NB4 (cell line): ENCODE data around the gene DZIP1.

ENCODE experiments used
- DNase-seq: peaks from one replicate; pipeline ENCODE4 v3.0.0; 2010; ENCODE audit warnings: low read depth
- H3K4me3 ChIP-seq: one replicate; pipeline ENCODE4 v1.5.1; 2011; ENCODE audit warnings: mild to moderate bottlenecking, low read depth, low read length, moderate library complexity
- MYC ChIP-seq: IDR thresholded peaks from 2 replicates; pipeline ENCODE4 v1.6.1; 2011; ENCODE audit warnings: low read depth, low read length
- POLR2A ChIP-seq: IDR thresholded peaks from 2 replicates; pipeline ENCODE4 v1.6.1; 2011; ENCODE audit warnings: mild to moderate bottlenecking; ENCODE audit not compliant: insufficient read length; ENCODE audit errors: extremely low read depth
- TF ChIP-seq, protein P1 (sequence below): IDR thresholded peaks from one replicate; pipeline ENCODE4 v1.5.1; 2012; ENCODE audit warnings: low read depth, low read length
- TF ChIP-seq, protein P2 (sequence below): IDR thresholded peaks from 2 replicates; pipeline ENCODE4 v1.6.1; 2011; ENCODE audit warnings: low read depth, low read length

Gene DZIP1

DNA sequence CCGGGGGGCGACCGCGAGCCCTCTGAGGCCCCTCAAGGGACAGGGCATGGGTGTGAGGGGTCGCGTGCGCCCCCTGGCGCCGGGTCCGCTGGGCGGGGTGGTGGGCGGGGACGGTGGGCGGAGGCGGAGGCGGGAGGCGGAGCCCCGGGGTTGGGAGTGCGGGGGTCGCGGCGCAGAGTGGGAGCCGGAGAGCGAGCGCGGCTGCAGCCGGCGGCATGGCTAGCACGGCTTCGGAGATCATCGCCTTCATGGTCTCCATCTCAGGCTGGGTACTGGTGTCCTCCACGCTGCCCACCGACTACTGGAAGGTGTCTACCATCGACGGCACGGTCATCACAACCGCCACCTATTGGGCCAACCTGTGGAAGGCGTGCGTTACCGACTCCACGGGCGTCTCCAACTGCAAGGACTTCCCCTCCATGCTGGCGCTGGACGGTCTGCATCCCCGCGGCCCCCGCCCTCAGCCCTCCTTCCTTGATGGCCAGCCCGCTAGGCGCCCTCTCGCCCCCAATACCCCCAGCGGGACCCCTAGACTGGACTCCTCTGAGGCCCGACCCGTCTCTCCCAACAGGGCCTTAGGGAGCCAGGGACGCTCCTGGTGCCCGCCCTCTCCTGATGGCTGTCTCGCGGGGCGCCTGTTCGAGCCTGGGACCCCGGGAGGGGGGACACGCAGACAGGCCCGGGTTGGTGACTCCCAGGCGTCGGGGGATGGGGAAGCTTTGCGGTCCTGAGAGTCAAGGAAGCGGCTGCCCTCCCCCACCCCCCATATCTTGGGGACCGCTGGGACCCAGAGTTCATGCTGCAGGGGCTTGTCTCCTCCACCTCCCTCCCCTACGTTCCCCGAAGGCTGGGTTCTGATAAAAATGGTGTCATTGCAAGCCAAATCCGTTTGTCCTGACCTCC, 91.7 kb downstream of the DZIP1 start, which contains the start of gene CLDN10:
Gene CLDN10 (plus strand): TSS at position 182 of the 903 bp plus-strand sequence. CDS start 34 bp downstream, at position 216.
- TF ChIP-seq, protein P1, sequence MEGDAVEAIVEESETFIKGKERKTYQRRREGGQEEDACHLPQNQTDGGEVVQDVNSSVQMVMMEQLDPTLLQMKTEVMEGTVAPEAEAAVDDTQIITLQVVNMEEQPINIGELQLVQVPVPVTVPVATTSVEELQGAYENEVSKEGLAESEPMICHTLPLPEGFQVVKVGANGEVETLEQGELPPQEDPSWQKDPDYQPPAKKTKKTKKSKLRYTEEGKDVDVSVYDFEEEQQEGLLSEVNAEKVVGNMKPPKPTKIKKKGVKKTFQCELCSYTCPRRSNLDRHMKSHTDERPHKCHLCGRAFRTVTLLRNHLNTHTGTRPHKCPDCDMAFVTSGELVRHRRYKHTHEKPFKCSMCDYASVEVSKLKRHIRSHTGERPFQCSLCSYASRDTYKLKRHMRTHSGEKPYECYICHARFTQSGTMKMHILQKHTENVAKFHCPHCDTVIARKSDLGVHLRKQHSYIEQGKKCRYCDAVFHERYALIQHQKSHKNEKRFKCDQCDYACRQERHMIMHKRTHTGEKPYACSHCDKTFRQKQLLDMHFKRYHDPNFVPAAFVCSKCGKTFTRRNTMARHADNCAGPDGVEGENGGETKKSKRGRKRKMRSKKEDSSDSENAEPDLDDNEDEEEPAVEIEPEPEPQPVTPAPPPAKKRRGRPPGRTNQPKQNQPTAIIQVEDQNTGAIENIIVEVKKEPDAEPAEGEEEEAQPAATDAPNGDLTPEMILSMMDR = no peak
- no peak for TF ChIP-seq POLR2A
- TF ChIP-seq, protein P2, sequence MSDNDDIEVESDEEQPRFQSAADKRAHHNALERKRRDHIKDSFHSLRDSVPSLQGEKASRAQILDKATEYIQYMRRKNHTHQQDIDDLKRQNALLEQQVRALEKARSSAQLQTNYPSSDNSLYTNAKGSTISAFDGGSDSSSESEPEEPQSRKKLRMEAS = no peak
- TF ChIP-seq MYC = no peak
- no peak for DNase-seq
- no peak within 1 kb of the TSS for H3K4me3 ChIP-seq

- H3K4me3 ChIP-seq = no peak overlapping the region
- no peak for DNase-seq
- TF ChIP-seq POLR2A (no peak), MYC (no peak)
- TF ChIP-seq, protein P2 = no peak
- TF ChIP-seq, protein P1 = no peak
Observed at GRCh38 chr13:95552208-95552538, 92.3 kb downstream of the DZIP1 start.

GRCh38 chr13:95547531-95548167, 96.9 kb downstream of the DZIP1 start:
- TF ChIP-seq MYC (no peak), POLR2A (no peak)
- TF ChIP-seq, protein P1 = no peak
- TF ChIP-seq, protein P2 = no peak
- DNase-seq = no peak
- H3K4me3 ChIP-seq = no peak overlapping the region

GRCh38 chr13:95546919-95547318, 97.6 kb downstream of the DZIP1 start:
- TF ChIP-seq, protein P2 = no peak
- H3K4me3 ChIP-seq = no peak overlapping the region
- no peak for DNase-seq

DNA sequence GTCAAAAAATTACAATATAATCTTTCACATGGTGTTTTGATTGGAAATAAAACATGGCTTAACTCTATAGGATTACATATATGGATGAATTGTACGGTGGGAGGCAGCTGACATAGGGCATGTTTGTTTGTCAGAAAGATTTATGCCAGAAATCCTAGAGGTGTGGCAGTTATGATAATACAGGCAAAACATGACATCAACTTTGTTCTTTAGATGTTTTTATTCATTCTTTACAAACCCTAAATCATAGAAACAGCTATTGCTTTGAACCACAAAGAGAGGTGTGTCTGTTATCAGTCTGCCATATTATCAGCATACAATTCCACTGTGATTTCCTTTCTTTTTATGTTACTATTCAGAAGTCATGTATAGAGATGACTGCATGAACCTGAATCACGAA, 100.2 kb downstream of the DZIP1 start:
- no peak overlapping the region for H3K4me3 ChIP-seq
- TF ChIP-seq POLR2A (no peak), MYC (no peak)
- TF ChIP-seq, protein P2 = no peak
- TF ChIP-seq, protein P1 = no peak
- DNase-seq = no peak

GRCh38 chr13:95541911-95542474, 102.5 kb downstream of the DZIP1 start:
- DNase-seq = no peak
- H3K4me3 ChIP-seq = no peak overlapping the region
- TF ChIP-seq, protein P2 = no peak
- TF ChIP-seq, protein P1 = no peak
- TF ChIP-seq MYC = no peak
- no peak for TF ChIP-seq POLR2A
